HG03039 (cell line): ENCODE data around the gene OSBP2.

ENCODE experiments used
- ATAC-seq: cut with Tn5 transposase; IDR thresholded peaks from one replicate; pipeline ENCODE4 v1.9.1; 2021; ENCODE audit warnings: mild to moderate bottlenecking, moderate library complexity; ENCODE audit not compliant: unreplicated experiment

Gene OSBP2

DNA sequence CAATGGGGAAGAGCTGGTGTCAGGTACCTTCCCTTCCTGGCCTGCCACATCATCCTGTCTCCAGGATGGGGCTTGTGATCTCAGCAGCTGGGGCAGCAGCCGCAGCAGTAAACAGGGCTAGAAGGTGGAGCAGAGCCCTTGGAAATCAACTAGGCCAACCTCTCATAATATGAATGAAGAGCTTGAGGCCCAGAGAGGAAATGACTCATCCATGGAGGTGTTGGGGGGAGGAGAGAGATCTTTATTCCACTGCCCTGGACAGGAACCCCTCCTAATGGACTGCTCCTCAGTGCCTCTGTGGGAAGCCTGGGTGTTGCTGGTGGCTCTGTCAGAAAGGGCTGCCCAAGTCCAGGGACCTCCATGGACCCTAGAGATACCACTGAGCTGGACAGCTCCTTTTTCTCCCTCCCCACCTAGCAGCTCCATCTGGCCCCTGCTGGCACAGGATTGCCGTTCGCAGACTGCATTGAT is 111.8 kb downstream of the OSBP2 start:
- no peak for ATAC-seq

DNA sequence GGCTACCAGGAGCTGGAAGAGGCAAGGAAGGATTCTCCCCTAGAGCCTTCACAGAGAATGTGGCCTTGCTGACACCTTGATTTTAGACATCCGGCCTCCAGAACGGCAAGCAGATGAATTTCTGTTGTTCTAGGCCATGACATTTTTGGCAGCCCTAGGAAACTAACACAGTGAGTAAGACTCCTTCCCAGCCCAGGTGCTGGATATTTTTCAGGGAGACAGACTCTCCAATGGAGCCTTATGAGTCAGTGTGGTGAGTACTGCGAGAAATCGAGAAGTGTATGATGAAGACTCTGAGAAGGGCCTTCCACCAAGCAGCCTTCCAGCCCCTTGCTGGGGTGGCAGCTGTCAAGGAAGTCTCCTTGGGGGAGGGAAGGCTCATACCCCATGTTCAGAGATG is 114.4 kb downstream of the OSBP2 start:
- ATAC-seq, result no peak

DNA sequence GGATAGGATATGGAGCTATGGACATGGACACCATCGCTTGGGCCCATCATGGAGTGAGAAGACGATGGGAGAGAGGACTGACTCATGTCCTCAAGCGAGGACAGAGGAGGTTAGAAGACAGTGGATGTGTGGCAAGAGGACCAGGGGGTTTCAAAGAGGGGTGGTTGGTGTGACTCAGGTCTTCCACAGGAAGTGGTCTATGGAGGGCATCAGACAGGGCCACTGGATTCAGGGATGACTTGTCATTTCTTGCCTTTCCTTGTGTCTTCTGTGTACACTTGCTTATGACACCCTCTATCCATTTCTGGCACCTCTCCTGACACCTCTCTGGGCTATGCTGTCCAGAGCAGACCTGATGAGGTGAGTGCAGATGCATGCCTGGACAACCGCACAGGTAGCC is 115.4 kb downstream of the OSBP2 start:
- ATAC-seq, result no peak

DNA sequence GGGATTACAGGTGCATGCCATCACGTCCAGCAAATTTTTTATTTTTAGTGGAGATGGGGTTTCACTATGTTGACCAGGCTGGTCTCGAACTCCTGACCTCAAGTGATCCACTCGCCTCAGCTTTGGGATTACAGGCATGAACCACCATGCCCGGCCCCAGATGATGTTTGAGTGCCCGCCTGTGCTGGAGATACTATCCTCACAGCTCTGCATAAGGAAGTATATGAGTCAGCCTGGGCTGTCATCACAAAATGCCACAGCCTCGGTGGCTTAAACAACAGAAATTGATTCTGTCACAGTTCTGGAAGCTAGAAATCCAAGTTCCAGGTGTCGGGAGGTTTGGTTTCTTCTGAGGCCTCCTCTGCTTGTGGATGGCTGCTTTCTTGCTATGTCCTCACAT is 119.3 kb downstream of the OSBP2 start:
- ATAC-seq, result no peak

DNA sequence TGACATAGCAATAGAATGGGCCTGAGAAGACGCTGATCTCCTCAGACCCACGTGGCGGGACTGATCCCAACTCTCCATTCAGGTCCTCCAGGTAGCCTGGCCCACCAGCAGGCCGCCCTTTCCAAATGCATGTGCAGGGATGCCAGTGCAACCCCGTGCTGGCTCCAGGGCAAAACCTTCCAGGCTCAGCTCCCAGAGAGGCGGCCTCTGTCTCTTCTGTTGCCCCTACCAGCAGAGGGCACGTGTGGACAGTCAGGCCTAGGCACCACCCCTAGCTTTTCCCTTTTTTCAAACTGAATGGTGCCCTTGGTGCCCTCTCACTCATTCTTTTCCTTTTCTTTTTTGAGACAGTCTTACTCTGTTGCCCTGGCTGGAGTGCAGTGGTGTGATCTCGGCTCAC is 121.7 kb downstream of the OSBP2 start:
- ATAC-seq, result no peak

DNA sequence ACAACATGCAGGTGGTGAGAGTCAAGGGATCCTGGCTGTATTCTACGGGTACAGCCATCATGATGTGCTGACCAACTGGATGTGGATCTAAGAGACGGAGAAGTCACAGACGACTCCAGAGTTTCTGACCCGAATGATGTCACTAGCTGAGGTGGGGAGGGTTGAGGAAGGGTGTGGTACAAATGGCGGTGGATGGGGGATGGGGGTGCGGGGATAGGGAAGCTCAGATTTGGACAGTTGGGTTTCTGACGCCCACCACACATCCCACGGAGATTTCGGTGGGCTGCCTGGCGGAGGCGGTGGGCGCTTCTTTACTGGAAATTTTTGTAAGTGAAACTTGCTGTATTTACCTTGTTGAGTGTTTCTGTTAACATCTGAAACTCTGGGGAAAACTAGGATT is 126.7 kb downstream of the OSBP2 start:
- ATAC-seq, result no peak

DNA sequence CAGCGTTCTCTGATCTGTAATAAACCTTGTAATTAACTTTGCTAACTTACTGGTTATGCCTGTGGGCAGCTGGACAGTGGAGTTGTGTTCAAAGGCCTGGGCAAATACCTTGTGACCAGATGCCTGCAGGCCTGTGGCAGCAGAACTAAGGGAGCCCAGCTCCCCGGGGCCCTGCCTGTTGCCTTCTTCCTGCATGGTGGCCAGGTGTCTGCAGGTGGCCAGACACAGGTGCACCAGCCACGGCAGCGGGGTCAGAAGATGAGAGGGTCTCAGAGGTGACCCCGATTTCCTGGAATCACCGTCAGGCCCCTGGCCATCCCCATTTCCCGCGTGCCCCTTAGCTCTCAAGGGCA is 127.2 kb downstream of the OSBP2 start:
- no peak for ATAC-seq

DNA sequence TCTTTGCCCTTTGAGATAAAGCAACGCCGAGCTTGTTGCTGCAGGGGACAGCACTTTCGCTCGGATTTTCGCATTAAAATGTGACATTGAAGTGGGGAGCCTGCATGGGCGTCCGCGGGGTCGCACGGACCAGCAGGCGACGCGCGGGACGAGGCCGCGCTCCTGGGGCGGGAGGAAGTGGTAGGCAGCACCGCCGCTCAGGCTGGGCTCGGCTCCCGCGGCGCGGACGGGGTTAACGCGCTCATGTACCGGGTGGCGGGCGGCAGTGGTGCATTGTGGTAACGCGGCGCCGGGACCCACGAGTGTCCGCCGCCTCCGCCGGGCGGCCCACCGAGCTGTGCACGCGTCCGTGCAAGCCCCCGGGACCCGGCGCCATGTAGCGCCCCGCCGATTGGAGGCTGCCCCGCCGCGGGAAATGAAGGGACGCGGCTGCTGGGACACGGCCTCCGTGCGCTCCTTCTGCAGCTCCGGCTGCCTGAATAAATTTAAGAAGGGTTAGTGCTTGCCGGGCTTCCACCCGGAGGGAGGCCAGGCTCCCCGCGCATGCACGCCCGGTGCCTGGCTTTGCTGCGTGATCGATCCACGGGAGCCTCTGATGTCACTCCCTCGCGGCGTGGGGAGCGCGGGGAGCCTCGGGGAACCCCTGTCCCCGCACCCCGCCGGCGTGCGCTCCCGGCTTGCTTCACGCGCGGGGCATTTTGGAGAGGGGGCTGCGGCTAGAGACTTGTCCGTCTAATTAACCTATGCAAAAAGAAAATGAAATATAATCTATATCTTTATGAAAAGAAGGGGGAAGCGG is 127.7 kb downstream of the OSBP2 start:
- no peak for ATAC-seq

DNA sequence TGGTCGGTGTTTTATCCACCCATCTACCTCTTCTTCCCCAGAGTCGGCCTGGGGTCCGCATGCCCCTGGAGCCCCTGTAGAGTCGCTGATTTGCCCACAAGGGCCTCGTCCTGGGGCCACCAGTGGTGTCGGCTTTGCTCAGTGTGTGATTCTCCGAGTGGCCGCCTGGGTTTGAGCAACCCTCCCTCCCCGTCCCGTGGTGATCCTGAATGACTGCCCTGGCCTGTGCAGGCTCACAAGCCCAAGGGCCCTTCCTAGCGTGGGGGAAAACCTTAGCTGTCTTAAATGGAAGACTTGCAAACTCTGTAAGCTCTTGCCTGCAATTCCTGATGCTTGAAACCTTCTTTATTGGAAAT is 128.3 kb downstream of the OSBP2 start:
- ATAC-seq, result no peak

DNA sequence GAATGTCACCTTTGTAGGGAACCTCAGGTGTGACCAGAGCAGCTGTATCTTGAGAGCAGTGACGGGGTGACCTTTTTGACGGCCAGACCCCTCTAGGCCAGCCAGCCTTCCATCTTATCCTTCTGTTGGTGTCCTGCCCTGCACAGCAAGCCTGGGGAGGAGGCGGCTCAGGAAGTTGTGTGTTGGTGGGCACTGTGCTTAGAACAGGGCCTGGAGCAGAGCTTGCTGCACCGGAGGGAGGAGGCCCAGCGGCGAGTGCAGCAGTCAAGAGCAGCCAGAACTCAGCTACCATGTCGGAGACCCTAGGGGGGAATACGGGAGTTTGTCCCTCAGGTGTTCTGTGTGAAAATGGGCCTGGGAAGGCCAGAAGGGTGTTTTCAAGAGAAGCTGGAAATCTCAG is 129.4 kb downstream of the OSBP2 start:
- ATAC-seq, result no peak

DNA sequence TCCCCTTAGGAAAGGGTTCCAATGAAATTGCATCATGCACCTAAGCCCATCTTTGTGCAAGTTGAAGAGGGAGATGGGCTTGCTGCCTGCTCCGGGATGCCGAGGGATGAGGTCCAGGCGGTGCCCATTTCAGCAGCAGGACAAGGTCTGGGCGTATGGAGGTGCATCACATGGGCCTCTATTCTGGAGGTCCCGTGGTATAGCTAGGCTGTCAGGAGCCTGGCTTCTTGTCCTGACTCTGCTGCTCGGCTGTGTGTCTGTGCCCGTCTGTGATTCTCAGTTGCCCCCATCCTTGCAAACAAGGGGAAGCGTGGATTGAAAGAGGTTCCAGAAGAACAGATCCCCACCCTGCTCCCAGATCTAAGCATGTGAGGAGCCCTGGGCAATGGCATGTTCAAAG is 130.0 kb downstream of the OSBP2 start:
- no peak for ATAC-seq

DNA sequence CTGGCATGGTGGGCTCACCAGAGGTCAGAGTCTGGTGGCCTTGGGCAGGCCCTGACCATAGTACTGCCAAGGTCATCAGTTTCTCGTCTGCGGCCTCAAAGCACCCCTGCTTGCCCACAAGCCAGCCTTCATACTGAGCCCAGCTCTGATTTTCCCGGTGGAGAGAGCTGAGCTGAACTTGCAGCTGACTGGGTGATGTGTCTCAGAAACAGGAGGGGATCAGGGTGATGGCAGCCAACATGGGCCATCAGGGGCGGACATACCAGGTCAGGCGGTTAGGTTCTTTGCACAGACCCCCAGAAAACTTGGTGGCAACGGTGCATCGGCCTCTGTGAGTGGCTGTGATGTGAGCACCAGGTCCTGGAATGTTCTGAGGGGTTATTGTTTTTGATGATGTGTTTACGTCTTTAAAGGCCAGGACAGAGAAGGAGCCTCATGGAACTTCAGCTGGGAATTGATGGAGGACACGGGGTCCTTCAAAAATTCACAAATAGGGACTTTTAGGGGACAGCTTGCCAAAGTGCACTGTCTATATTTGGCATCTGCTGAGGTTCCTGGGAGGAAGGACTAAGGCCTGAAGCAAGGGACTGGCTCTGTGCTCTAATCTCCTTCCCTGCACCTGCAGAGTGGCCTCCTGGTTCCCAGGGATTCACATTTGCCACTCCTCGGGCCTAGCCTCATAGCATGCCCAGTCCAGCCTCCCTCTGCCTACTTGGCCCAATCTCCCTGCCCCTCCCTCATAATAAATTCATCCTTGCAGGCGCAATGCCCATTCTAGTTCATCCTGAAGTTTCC is 131.2 kb downstream of the OSBP2 start:
- no peak for ATAC-seq

DNA sequence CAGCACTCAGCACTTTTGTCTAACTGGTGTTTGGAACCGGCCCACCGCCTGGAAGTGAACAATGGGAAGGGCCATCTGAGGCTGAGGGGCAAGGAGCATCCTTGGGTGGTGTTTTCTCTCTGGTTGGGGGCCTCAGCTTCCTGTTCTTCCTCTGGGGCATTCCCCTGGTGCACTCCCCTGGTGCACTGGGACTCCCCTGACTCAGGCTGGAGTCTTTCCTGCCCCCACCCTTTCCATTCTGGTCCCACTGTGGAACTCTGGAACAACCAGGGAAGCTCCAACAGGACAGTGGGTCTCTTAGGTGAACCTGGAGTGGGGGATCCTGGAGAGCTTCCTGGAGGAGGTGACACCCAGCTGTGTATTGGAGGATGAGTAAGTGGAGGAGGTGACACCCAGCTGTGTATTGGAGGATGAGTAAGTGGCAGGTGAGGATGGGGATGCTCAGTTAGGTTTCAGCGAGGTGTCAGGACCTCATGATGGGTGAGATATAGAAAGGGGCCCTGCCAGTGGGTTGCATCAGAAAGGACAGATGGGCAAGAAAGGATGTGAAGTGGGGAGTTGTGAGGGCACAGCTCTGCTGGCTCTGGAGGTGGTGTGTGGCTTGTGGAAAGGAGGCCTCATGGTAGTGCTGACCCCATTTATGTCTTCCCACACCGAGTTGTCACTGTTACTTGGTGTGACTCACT is 132.1 kb downstream of the OSBP2 start:
- ATAC-seq, result no peak

DNA sequence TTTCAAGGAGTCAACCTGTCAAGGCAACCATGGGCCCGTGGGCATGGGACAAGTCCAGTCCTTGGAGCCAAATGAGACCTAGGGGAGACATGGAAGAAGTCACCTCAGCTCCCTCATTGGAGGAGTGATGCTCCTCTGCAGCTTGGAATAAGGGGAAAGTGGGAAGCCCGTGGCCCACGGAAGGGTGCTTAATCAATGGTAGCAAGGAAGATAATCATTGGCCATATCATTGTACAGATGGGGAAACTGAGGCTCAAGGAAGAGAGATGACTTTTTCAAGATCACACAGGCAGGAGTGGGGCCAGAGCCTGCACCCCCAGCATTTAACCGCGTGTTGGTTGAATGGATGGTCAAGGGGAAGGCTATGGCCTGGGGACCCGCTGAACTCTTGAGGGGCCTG is 133.0 kb downstream of the OSBP2 start:
- ATAC-seq, result no peak

DNA sequence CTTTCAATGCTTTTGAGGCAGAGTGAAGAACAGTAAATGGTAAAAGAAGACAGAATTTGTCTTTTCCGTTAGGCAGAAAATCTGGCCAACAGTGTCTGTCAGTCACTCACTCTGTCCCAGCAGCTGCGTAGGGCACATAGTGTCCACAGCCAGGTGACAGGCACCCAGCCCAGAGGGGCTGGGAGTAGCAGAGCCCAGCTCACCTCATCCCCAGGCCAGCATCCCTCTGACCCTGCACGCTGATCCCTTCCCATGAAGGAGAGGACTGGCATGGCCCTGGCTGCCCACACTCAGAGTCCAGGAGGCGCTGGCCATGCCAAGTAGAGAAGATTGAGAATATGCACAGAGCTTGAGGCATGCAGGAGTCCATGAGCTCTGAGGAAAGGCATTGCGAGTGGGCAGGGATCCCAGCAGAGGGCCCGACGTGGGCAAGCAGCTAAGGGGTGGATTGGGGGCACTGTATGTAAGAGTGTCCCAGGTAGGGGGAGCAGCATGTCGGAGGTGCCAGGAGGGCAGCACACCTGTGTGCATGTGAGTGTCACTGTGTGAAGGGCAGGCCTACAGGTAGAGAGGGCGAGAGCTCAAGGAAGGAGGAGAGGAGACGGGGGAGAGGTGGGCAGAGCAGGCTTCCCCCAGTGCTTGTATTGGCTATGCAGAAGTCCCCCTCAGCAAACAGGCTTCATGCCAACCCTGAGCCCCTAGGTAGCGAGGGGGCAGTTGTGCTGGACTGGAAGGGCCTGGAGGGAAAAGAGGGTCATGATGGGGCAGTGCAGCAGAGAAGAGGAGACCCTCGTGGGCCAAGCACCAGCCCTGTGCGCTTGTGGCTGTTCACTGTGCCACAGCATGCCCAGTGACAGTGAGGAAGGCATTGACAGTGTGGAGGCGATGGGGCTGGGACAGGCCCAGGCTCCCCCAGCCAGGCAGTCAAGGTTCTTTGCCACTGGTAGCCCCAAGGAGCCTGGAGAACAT is 133.8 kb downstream of the OSBP2 start:
- ATAC-seq, result no peak

DNA sequence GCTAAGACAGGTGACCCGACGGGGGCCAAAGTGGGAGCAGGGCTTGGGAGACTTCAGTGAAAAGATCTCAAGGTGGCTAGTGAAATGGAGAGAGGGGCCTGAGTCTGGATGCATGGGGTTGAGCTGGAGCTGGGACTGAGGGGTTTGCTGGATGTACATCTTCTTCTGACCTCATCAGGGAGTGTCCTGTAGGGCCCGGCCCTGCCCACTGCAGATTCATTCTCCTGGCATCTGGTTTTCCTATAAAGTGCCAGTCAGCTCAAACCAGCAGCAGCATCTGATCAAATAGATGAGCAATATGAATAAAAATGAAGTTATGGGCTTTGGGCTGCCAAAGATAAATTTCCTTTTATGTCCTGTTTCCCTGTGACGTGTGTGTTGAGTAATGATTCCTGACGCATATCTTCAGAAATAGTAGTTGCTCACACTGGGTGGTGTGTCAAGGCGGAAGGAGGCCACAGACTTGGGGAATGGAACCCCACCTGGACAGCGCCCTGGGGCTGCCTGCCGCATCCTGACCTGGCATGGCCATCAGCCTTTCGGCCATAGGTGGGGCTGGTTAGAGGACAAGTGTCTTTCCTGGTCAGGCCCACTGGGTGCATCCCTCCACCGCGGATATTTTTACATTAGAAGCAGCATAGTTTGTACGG is 135.4 kb downstream of the OSBP2 start:
- no peak for ATAC-seq

DNA sequence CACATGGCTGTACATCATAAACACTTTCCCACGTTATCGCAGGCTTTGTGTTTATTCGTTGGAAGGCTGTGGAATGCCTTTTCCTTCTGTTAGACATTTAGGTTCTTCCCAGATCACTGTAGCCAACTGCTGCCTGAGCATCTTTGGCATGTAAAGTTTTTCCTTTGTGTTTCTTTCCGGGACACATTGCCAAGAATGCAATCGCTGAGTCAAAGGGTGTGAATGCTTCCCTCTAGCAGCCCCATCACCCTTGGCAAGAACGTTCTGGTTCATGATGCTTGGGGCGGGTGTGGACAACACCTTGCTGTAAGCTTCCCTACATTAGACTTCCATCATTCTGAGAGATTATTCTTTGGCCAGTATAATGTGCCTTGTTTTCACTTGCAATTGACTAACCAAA is 136.2 kb downstream of the OSBP2 start:
- ATAC-seq, result no peak

DNA sequence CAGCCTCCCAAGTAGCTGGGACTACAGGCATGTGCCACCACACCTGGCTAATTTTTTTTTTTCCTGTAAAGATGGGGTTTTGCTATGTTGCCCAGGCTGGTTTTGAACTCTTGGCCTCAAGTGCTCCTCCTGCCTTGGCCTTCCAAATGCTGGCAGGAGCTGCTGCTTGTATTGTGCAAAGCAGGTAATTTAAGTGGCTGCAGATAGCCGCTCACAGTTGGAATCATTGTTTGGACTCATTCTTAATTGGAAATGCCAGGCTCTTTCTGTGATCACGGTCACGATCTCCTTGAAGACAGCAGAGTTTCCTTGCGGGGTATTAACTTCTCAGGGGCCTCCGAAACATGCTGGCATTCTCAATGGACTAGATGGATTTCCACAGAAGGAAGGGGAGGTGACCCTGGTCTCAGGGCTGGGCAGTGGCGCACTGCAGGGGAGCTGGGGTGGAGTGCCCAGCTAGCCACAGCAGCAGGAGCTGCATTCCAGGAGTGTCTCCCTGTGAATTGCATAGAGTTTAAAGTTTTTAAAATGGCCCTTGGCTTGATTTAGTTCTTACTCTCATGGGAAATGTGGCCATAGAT is 137.8 kb downstream of the OSBP2 start:
- ATAC-seq, result no peak

DNA sequence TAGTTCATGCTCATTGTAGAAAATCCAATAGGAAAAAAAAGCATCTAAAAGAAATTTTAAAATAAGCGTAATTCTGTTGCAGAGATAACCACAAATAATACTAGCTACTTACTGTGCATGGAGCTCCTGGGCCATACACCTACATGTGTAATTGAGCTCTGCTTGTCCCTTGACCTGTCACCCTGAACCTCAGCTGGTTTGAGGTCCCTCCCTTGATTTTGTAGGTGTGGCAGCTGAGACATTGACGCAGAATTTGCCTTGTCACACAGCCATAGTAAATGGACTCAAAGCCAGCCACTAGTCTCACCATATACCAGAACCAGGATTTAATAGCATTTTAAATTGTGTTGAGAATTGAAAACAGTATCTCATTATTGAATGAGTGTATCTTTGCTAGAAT is 138.6 kb downstream of the OSBP2 start:
- ATAC-seq, result no peak

DNA sequence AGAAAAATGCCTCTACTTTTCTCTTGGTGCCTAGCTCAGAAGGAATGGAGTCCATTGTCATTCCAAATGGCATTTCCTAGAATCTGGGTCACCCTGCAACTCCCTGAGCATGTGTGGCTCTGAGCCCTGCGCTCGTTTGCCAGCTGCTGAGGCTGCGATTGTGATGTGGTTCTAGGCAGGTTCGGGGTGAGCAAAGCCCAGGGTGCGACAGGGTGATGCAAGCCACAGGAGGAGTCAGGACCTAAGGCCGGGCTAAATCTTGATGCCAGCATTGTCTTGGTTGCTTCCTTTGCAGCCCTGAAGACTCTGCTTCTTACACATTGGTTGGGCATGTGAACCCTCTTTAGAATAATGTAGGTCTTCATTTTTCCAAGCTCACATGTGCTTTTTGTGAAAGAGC is 142.9 kb downstream of the OSBP2 start:
- no peak for ATAC-seq
